Kidney capillary endothelial cell (primary cell): Measurements from ENCODE around the gene SERPINH1.

Source experiments
- DNase-seq: peaks from one replicate; pipeline ENCODE4 v3.0.0-alpha.2; 2018; ENCODE audit warnings: low spot score

Gene SERPINH1

DNA sequence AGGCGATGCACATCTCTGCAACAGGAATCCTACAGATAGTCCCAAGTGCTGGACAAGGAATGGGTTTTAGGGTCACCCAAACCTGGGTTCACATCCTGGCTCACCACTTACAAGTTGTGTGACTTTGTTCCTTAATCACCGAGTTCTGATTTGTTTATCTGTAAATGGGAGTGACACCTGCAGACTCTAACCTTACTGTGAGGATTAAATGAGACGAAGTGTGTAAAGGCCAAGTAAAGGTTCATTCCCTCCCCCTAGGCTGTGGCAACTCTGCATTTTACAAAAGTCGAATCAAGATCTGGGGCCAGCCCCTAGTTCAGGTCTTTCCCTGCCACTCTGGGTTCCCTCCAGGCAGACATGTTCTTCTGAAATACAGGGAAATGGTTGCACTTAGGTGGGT, 34.9 kb downstream of the SERPINH1 start:
- DNase-seq: no peak

- DNase-seq: peak; percentile 44
Observed at GRCh38 chr11:75597636-75598035, 35.6 kb downstream of the SERPINH1 start.

DNA sequence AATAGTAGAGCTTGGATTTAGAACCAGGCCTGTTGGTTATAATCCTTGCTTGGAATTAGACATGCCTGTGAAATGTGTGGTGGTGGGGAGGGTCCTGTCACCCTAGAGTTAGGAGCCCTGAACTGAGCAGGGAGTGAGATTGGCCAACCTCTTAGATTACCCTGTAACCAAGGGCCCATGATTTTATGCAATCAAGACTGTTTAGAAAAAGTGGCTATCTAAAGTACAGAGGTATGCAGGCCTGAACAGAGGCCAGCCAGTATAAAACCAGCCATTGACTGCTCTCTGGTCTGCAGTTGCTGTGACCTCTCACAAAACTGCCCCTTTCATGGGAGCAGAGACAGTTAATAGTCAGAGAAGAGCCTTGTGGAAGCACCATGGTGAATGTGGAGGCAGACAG, 36.2 kb downstream of the SERPINH1 start:
- no peak for DNase-seq

- DNase-seq: no peak
Observed at GRCh38 chr11:75598900-75599299, 36.8 kb downstream of the SERPINH1 start.

GRCh38 chr11:75600356-75600755, 38.3 kb downstream of the SERPINH1 start:
- DNase-seq: no peak

- no peak for DNase-seq
Observed at GRCh38 chr11:75601494-75601893, 39.4 kb downstream of the SERPINH1 start.

- DNase-seq: peak; percentile 12
Observed at GRCh38 chr11:75602951-75603350, 40.9 kb downstream of the SERPINH1 start.

DNA sequence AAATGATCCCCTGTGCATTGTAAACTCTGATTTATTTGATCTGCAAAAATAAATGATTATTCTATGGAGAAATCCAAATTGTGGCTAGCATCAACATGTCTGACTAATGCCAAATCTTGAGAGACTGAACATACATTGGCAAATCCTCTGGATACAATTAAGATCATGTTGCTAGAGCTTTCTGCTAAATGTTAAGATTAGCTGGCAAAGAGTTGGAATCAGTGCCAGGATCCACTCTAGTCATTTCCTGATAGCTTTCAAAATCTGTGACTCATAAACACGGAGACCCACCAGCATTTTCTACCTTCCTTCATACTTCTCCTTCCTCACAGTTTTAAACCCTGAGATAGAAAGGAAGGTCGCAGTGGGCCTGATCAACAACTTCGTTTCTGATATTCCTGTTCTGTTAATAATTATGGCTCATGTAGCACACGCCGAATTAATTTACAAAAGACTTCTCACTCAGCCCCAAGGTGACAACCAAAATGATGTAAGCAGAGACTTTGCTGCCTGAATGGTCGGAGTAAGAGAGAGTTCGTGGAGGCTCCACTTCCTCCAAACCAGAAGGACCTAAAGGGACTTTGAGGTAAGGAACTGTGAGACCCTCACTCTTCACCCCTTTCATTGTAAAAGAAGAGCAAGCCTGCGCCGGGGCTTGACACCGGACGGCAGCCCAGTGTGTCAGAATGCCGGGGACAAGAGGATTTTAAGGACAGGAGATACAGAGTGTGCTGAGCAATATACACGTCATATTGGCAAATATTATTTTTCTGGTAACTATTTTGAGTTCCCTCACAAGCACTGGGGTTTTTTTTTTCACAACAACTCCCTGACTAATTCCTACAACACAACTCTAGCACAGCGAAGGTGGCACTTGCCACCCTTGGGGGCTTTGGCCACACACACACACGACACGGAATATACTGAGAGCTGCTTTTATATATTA, 42.0 kb downstream of the SERPINH1 start:
- peak; percentile 79 for DNase-seq

DNA sequence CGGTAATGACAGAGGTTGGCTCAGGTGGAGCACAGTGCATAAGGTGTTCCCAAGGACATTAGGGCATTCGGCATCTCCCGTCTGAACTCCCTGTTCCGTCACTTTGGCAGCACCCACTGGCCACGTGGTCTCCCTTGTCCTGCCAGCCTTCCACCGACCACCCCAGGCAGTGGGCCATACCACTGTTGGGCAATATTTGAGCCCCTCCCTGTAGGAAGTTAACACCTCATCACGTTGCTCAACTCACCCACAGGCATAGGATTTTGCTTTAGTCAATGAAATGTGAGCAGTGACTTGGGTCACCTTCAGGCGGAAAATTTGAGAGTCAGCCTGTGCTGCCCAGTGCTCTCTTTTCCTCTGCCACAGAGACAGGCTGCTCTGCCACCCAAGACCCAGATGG, 44.0 kb downstream of the SERPINH1 start:
- DNase-seq: no peak

GRCh38 chr11:75611823-75612222, 49.8 kb downstream of the SERPINH1 start:
- DNase-seq: no peak

- no peak for DNase-seq
Observed at GRCh38 chr11:75615751-75616150, 53.7 kb downstream of the SERPINH1 start.

- no peak for DNase-seq
Observed at GRCh38 chr11:75616281-75616680, 54.2 kb downstream of the SERPINH1 start.
